SIG-M5 treated with dmso at 0.1 percent for 504 hours (cell line): ENCODE data around the gene LTBP4.
A peak's percentile ranks its signal among the peaks of the same experiment; 100 is the strongest.

Experiments used
- DNase-seq: peaks from one replicate; lab custom pipeline; 2025; ENCODE audit not compliant: unreplicated experiment; lab: John Stamatoyannopoulos, UW

LTBP4 gene

GRCh38 chr19:40609561-40610395 lies 8.6 kb downstream of the LTBP4 start:
- DNase-seq, result peak; percentile 79

- no peak for DNase-seq
Observed at GRCh38 chr19:40610396-40611064, 9.4 kb downstream of the LTBP4 start.

GRCh38 chr19:40611096-40611495 lies 9.9 kb downstream of the LTBP4 start:
- peak; percentile 8 for DNase-seq

- DNase-seq, result no peak
Observed at GRCh38 chr19:40611900-40612698, 10.9 kb downstream of the LTBP4 start.

GRCh38 chr19:40612831-40613689 lies 11.9 kb downstream of the LTBP4 start:
- peak; percentile 48 for DNase-seq

- DNase-seq, result peak; percentile 89
Observed at GRCh38 chr19:40613690-40614621, 12.8 kb downstream of the LTBP4 start.

- peak; percentile 65 for DNase-seq
Observed at GRCh38 chr19:40614622-40615411, 13.6 kb downstream of the LTBP4 start.

- DNase-seq, result no peak
Observed at GRCh38 chr19:40616178-40616577, 15.0 kb downstream of the LTBP4 start.

- no peak for DNase-seq
Observed at GRCh38 chr19:40616941-40617340, 15.8 kb downstream of the LTBP4 start.

GRCh38 chr19:40617961-40618360 lies 16.8 kb downstream of the LTBP4 start:
- DNase-seq, result no peak

- no peak for DNase-seq
Observed at GRCh38 chr19:40619333-40620160, 18.4 kb downstream of the LTBP4 start.

GRCh38 chr19:40620161-40620485 lies 19.0 kb downstream of the LTBP4 start:
- no peak for DNase-seq

GRCh38 chr19:40621283-40621682 lies 20.1 kb downstream of the LTBP4 start:
- DNase-seq, result no peak

- no peak for DNase-seq
Observed at GRCh38 chr19:40621966-40622772, 21.0 kb downstream of the LTBP4 start.

GRCh38 chr19:40622773-40623075 lies 21.6 kb downstream of the LTBP4 start:
- no peak for DNase-seq

GRCh38 chr19:40623403-40624251 lies 22.5 kb downstream of the LTBP4 start:
- DNase-seq, result no peak
